ENCODE measurements around the gene ZMYM2. TPM values are rescaled to one million over a fixed set of nuclear protein-coding genes. Genes with fewer than 3 reads are reported as not detected.
"Not testable (repeated sequence)": the region's sequence is repeated elsewhere in the genome, so short reads cannot be mapped to it uniquely, and the experiment has no call there.

Gene ZMYM2
- total RNA-seq, 1 donor from 2014 or later: 303 TPM

GRCh38 chr13:19962894-19963293 lies 4.4 kb downstream of the ZMYM2 start:
- H3K36me3 Mint-ChIP-seq: peaks cover 22% of the 10 kb centered on the region
- Histone ChIP-seq H4K20me1 (ENCODE audit: low read depth) (peaks cover 82% of the 10 kb centered on the region), H3F3A (ENCODE audit: low read depth) (peaks cover 20% of the 10 kb centered on the region), H3K4me2 (peak overlapping the region; percentile 51), H3K9me3 (ENCODE audit: low read depth) (no peaks in the 10 kb centered on the region), H3K27me3 (no peaks in the 10 kb centered on the region), H3K4me3 (peak overlapping the region; percentile 6), H3K27ac (no peak overlapping the region), H3K36me3 (peaks cover 30% of the 10 kb centered on the region), H3K9ac (no peak overlapping the region), H2AFZ (replicated peaks) (no peak overlapping the region), H3K79me2 (ENCODE audit: low read depth) (peaks cover 89% of the 10 kb centered on the region), H3K4me1 (peaks cover 20% of the 10 kb centered on the region)
- DNase-seq (ENCODE audit: low spot score): no peak
- H3K4me1 Mint-ChIP-seq: peaks cover 19% of the 10 kb centered on the region
- no peak overlapping the region for H3K27ac Mint-ChIP-seq
- H3K27me3 Mint-ChIP-seq (ENCODE audit: insufficient read depth, low read depth): no peaks in the 10 kb centered on the region
- TF ChIP-seq EZH2phosphoT487 (IDR thresholded peaks at IDR 0.05): no peak
- no peak for TF ChIP-seq CTCF (IDR thresholded peaks at IDR 0.05)
- TF ChIP-seq EZH2 (IDR thresholded peaks at IDR 0.05): no peak
- no peak overlapping the region for H3K4me3 Mint-ChIP-seq
- no peaks in the 10 kb centered on the region for H3K9me3 Mint-ChIP-seq

- Mint-ChIP-seq H3K27me3 (ENCODE audit: insufficient read depth, low read depth) (no peaks in the 10 kb centered on the region), H3K4me3 (no peak overlapping the region), H3K4me1 (no peaks in the 10 kb centered on the region), H3K27ac (no peak overlapping the region), H3K36me3 (peaks cover 28% of the 10 kb centered on the region), H3K9me3 (peaks cover 2% of the 10 kb centered on the region)
- TF ChIP-seq EZH2phosphoT487 (IDR thresholded peaks at IDR 0.05) (no peak), EZH2 (IDR thresholded peaks at IDR 0.05) (no peak), CTCF (IDR thresholded peaks at IDR 0.05) (no peak)
- peaks cover 26% of the 10 kb centered on the region for H3K36me3 ChIP-seq
- no peak overlapping the region for H3K4me2 ChIP-seq
- peaks cover 100% of the 10 kb centered on the region for H3K79me2 ChIP-seq (ENCODE audit: low read depth)
- H3K9ac ChIP-seq: no peak overlapping the region
- DNase-seq (ENCODE audit: low spot score): no peak
- H3K27me3 ChIP-seq: no peaks in the 10 kb centered on the region
- peaks cover 100% of the 10 kb centered on the region for H4K20me1 ChIP-seq (ENCODE audit: low read depth)
- no peak overlapping the region for H2AFZ ChIP-seq (replicated peaks)
- no peak overlapping the region for H3K27ac ChIP-seq
- no peaks in the 10 kb centered on the region for H3K9me3 ChIP-seq (ENCODE audit: low read depth)
- no peak overlapping the region for H3K4me3 ChIP-seq
- H3F3A ChIP-seq (ENCODE audit: low read depth): no peaks in the 10 kb centered on the region
- peaks cover 4% of the 10 kb centered on the region for H3K4me1 ChIP-seq
Observed at GRCh38 chr13:19967621-19968020, 9.1 kb downstream of the ZMYM2 start.

GRCh38 chr13:19974498-19975009 lies 16.0 kb downstream of the ZMYM2 start:
- not testable (repeated sequence) for H3K27ac ChIP-seq; H3K4me2 ChIP-seq; H2AFZ ChIP-seq (replicated peaks); H3K9me3 ChIP-seq (ENCODE audit: low read depth); H3K4me3 ChIP-seq; H3K4me1 Mint-ChIP-seq; DNase-seq (ENCODE audit: low spot score); H3K27ac Mint-ChIP-seq; H3K27me3 Mint-ChIP-seq (ENCODE audit: insufficient read depth, low read depth); H3K9ac ChIP-seq; H3K27me3 ChIP-seq; H3K4me3 Mint-ChIP-seq; H3K4me1 ChIP-seq
- peaks cover 100% of the 10 kb centered on the region for H3K79me2 ChIP-seq (ENCODE audit: low read depth)
- peaks cover 45% of the 10 kb centered on the region for H3K36me3 ChIP-seq
- H4K20me1 ChIP-seq (ENCODE audit: low read depth): peaks cover 69% of the 10 kb centered on the region
- peaks cover 20% of the 10 kb centered on the region for H3F3A ChIP-seq (ENCODE audit: low read depth)
- Mint-ChIP-seq H3K9me3 (peaks cover 52% of the 10 kb centered on the region), H3K36me3 (peaks cover 55% of the 10 kb centered on the region)

- H3K4me3 Mint-ChIP-seq: no peak overlapping the region
- H4K20me1 ChIP-seq (ENCODE audit: low read depth): peaks cover 68% of the 10 kb centered on the region
- peaks cover 40% of the 10 kb centered on the region for H3K36me3 ChIP-seq
- H3K27ac Mint-ChIP-seq: no peak overlapping the region
- no peaks in the 10 kb centered on the region for H3K4me1 Mint-ChIP-seq
- H3K36me3 Mint-ChIP-seq: peaks cover 67% of the 10 kb centered on the region
- H3K9ac ChIP-seq: no peak overlapping the region
- H3K27me3 ChIP-seq: no peaks in the 10 kb centered on the region
- H3K4me3 ChIP-seq: no peak overlapping the region
- no peak overlapping the region for H3K4me2 ChIP-seq
- H3K9me3 Mint-ChIP-seq: peaks cover 54% of the 10 kb centered on the region
- peaks cover 8% of the 10 kb centered on the region for H3K9me3 ChIP-seq (ENCODE audit: low read depth)
- H3K4me1 ChIP-seq: peaks cover 5% of the 10 kb centered on the region
- H3K27me3 Mint-ChIP-seq (ENCODE audit: insufficient read depth, low read depth): no peaks in the 10 kb centered on the region
- peaks cover 100% of the 10 kb centered on the region for H3K79me2 ChIP-seq (ENCODE audit: low read depth)
- H3F3A ChIP-seq (ENCODE audit: low read depth): peaks cover 50% of the 10 kb centered on the region
- no peak overlapping the region for H3K27ac ChIP-seq
- TF ChIP-seq EZH2phosphoT487 (IDR thresholded peaks at IDR 0.05) (no peak), CTCF (IDR thresholded peaks at IDR 0.05) (no peak), EZH2 (IDR thresholded peaks at IDR 0.05) (no peak)
- no peak overlapping the region for H2AFZ ChIP-seq (replicated peaks)
- DNase-seq (ENCODE audit: low spot score): no peak
Observed at GRCh38 chr13:19978831-19979437, 20.4 kb downstream of the ZMYM2 start.
